ENCODE measurements around the gene STXBP1. TPM values are rescaled to one million over a fixed set of nuclear protein-coding genes. Genes with fewer than 3 reads are reported as not detected.

The STXBP1 gene
- total and polyA plus RNA-seq, 8 donors = 14.3 to 46.4 (median 22.0) TPM

- H3K36me3 ChIP-seq = no peaks in the 10 kb centered on the region
- H3K27me3 ChIP-seq = no peaks in the 10 kb centered on the region
- TF ChIP-seq, protein P1, sequence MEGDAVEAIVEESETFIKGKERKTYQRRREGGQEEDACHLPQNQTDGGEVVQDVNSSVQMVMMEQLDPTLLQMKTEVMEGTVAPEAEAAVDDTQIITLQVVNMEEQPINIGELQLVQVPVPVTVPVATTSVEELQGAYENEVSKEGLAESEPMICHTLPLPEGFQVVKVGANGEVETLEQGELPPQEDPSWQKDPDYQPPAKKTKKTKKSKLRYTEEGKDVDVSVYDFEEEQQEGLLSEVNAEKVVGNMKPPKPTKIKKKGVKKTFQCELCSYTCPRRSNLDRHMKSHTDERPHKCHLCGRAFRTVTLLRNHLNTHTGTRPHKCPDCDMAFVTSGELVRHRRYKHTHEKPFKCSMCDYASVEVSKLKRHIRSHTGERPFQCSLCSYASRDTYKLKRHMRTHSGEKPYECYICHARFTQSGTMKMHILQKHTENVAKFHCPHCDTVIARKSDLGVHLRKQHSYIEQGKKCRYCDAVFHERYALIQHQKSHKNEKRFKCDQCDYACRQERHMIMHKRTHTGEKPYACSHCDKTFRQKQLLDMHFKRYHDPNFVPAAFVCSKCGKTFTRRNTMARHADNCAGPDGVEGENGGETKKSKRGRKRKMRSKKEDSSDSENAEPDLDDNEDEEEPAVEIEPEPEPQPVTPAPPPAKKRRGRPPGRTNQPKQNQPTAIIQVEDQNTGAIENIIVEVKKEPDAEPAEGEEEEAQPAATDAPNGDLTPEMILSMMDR (IDR thresholded peaks at IDR 0.05) = no peak
- H3K4me1 ChIP-seq = peaks cover 7 to 17% (median 10%) of the 10 kb centered on the region in 3 donors
- DNase-seq (no peak), FAIRE-seq (no peak), ATAC-seq (peak in 3 of 4 donors; percentile 54 to 78 (median 62))
- 8% methylated on average over 10 of the region's 10 CpGs for WGBS, 2 donors
- intact Hi-C loops (cut with DNase I) = no loop called here
- H3K27ac ChIP-seq = peak overlapping the region; percentile 25 to 76 (median 55)
- H3K9me3 ChIP-seq = no peaks in the 10 kb centered on the region
- H3K4me3 ChIP-seq = peak overlapping the region in 2 of 4 donors; percentile 26 to 28
These were observed 30.1 kb downstream of the STXBP1 start for GRCh38 chr9:127642082-127642740.

DNA sequence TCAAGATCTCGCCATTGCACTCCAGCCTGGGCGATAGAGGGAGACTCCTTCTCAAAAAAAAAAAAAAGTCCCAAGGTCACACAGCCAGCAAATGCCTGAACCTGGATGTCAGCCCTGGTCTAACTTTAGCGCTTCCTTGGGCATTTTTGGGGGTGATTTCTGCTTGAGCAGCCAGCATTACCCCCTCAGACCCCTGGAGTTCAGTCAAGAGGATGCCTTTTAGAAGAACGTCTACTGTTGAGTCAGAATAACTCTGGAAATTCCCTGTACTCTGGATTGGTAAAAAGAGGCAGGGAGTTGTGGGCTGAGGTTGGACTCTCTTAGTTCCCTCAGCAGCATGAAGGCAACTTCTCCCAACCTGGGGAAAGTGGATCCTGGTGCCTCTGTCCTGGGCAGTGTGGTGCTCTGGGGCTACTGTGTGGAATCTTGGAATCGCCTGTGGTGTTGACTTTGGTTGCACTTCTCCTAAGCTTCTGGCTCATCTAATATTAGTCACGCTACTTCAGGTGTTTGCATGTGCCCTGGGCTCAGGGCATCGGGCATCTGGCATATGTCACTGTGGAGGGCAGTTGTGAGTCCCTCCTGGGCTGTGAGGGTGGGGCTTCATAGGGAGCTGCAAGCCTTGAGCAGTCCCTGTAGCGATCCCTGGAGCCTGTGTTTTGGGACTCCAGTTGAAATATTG, 32.2 kb downstream of the STXBP1 start:
- no peak for DNase-seq
- FAIRE-seq = no peak
- peak in 3 of 4 donors; percentile 40 to 49 (median 42) for ATAC-seq
- intact Hi-C loops (cut with DNase I) = no loop called here
- no peak overlapping the region for H3K4me3 ChIP-seq
- TF ChIP-seq, protein P1 (IDR thresholded peaks at IDR 0.05) = no peak
- no peaks in the 10 kb centered on the region for H3K36me3 ChIP-seq
- H3K4me1 ChIP-seq = peaks cover 5 to 17% (median 7%) of the 10 kb centered on the region in 3 donors
- 56 to 59% methylated on average over 8 of the region's 8 CpGs for WGBS, 2 donors
- H3K9me3 ChIP-seq = no peaks in the 10 kb centered on the region
- H3K27ac ChIP-seq = peak overlapping the region in 3 of 4 donors; percentile 22 to 51 (median 45)
- H3K27me3 ChIP-seq = no peaks in the 10 kb centered on the region

DNA sequence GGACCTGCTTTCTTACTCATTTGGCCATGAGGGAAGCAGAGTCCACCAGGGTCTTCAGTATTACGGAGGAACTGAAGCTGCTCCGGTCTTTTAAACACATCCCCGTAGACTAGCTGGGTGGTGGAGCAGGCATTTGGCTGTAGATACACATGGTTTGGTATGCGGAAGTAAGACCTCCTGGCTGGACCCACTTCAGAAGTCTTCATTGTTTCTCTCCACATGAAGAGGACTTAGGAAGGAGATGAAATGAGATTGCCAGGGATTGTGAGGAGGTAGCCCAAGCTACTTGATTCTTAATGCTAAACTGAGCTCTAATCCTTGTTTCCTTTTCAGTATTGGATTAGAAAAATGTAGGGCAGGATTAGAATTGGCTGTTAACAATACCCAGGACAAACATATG, 32.9 kb downstream of the STXBP1 start:
- DNase-seq = no peak
- H3K9me3 ChIP-seq = no peaks in the 10 kb centered on the region
- H3K27me3 ChIP-seq = no peaks in the 10 kb centered on the region
- FAIRE-seq = no peak
- peaks cover 5 to 17% (median 7%) of the 10 kb centered on the region in 3 donors for H3K4me1 ChIP-seq
- TF ChIP-seq, protein P1 (IDR thresholded peaks at IDR 0.05) = no peak
- peak in 1 of 4 donors; percentile 41 for ATAC-seq
- no peaks in the 10 kb centered on the region for H3K36me3 ChIP-seq
- H3K27ac ChIP-seq = peak overlapping the region in 3 of 4 donors; percentile 22 to 51 (median 45)
- intact Hi-C loops (cut with DNase I) = no loop called here
- no peak overlapping the region for H3K4me3 ChIP-seq
- WGBS, 2 donors = 66 to 70% methylated on average over 4 of the region's 4 CpGs

GRCh38 chr9:127647451-127647850, 35.4 kb downstream of the STXBP1 start:
- Histone ChIP-seq H3K4me1 (peaks cover 0 to 6% (median 3%) of the 10 kb centered on the region in 3 donors), H3K27me3 (no peaks in the 10 kb centered on the region), H3K4me3 (no peak overlapping the region), H3K36me3 (no peaks in the 10 kb centered on the region), H3K9me3 (no peaks in the 10 kb centered on the region), H3K27ac (no peak overlapping the region)
- 63 to 78% methylated on average over 3 of the region's 3 CpGs for WGBS, 2 donors
- FAIRE-seq (no peak), DNase-seq (no peak), ATAC-seq (no peak)
- intact Hi-C loops (cut with DNase I) = no loop called here
- TF ChIP-seq, protein P1 (IDR thresholded peaks at IDR 0.05) = no peak

- Histone ChIP-seq H3K9me3 (no peaks in the 10 kb centered on the region), H3K4me3 (no peak overlapping the region), H3K4me1 (no peaks in the 10 kb centered on the region), H3K36me3 (peaks cover 0 to 14% (median 5%) of the 10 kb centered on the region in 3 donors), H3K27me3 (no peaks in the 10 kb centered on the region), H3K27ac (no peak overlapping the region)
- 89 to 95% methylated on average over 3 of the region's 3 CpGs for WGBS, 2 donors
- FAIRE-seq = no peak
- TF ChIP-seq, protein P1 (IDR thresholded peaks at IDR 0.05) = no peak
- intact Hi-C loops (cut with DNase I) = no loop called here
- ATAC-seq = no peak
- DNase-seq = no peak
These were observed 38.4 kb downstream of the STXBP1 start for GRCh38 chr9:127650518-127650917.

Measured in pancreas (tissue), 10 donors.